ENCODE results near the gene CA4.

Gene CA4

DNA sequence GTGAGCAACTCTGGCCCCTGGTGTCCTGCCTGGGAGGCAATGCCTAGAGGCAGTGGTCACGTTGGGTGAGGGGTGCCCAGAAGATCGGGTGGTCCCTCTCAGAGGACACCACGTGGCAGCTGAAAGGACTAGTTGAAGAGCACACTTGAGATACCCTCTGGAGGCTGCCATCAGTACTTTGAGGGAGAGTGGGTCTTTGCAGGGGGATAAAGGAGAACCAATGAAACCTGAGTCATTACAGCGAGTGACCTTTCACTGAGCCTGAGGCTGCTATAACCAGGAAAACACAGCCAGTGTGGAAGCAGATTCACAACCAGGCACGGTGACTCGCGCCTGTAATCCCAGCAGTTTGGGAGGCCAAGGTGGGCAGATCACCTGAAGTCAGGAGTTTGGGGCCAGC, 18.9 kb downstream of the CA4 start:
- H3K27me3 ChIP-seq = no peaks in the 10 kb centered on the region
- TF ChIP-seq, protein P1, sequence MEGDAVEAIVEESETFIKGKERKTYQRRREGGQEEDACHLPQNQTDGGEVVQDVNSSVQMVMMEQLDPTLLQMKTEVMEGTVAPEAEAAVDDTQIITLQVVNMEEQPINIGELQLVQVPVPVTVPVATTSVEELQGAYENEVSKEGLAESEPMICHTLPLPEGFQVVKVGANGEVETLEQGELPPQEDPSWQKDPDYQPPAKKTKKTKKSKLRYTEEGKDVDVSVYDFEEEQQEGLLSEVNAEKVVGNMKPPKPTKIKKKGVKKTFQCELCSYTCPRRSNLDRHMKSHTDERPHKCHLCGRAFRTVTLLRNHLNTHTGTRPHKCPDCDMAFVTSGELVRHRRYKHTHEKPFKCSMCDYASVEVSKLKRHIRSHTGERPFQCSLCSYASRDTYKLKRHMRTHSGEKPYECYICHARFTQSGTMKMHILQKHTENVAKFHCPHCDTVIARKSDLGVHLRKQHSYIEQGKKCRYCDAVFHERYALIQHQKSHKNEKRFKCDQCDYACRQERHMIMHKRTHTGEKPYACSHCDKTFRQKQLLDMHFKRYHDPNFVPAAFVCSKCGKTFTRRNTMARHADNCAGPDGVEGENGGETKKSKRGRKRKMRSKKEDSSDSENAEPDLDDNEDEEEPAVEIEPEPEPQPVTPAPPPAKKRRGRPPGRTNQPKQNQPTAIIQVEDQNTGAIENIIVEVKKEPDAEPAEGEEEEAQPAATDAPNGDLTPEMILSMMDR (IDR thresholded peaks at IDR 0.05) = no peak
- peaks cover 50 to 61% of the 10 kb centered on the region in 2 experiments for H3K4me1 ChIP-seq (ENCODE audit: control insufficient read depth in 1 of 2, insufficient read depth in 1 of 2, low read depth in 1 of 2, low read length in 1 of 2)
- no peaks in the 10 kb centered on the region for H3K9me3 ChIP-seq
- H3K36me3 ChIP-seq = no peaks in the 10 kb centered on the region
- peak overlapping the region; percentile 41 for H3K27ac ChIP-seq
- no peak overlapping the region for H3K4me3 ChIP-seq (ENCODE audit: low read depth in 1 of 2, low read length in 1 of 2)

DNA sequence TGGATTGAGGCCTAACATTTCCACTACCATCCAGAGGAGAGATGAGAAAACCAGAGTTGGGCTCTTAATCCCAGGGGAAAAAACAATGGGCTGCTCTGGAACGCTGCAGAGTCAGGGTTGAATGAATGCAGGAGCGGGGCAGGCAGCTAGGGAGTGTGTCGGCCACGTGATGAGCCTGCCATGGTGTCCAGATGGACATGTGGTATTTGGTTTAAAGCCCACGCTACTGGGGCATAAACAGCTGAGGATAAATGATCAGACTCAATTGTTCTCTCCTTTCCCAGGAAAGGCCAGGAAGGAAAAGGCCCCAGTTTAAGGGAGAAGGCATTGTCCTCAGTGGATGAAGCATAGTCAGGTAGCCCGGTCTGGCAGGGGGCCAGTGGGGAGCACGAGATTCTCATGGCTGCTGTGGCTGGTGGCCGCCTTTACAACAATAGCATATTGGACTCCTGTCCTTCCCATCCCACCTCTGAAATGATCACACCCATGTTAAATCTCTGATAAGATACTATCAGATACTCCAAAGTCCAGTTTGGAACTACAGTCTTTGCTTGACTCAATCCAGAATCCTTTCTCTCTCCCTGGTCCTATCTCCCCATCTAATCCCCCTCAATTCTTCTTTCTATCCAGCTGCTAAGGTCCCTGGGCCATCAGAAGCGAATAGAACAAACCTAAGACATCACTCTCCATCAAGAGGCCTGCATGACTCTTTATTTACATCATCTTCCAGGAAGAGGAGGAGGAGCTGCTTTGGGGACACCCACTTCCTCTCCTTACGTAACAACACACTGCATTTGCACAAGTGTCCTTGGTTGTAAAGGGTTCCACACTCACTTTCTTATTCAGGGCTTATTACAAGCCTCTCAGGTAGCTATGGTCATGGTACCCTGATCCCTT, 20.4 kb downstream of the CA4 start:
- TF ChIP-seq, protein P1 (IDR thresholded peaks at IDR 0.05) = no peak
- Histone ChIP-seq H3K4me1 (ENCODE audit: control insufficient read depth in 1 of 2, insufficient read depth in 1 of 2, low read depth in 1 of 2, low read length in 1 of 2) (peaks cover 50 to 60% of the 10 kb centered on the region in 2 experiments), H3K27me3 (no peaks in the 10 kb centered on the region), H3K27ac (peak overlapping the region; percentile 92), H3K4me3 (ENCODE audit: low read depth in 1 of 2, low read length in 1 of 2) (peak overlapping the region; percentile 29 to 30), H3K36me3 (peaks cover 5% of the 10 kb centered on the region), H3K9me3 (no peaks in the 10 kb centered on the region)

DNA sequence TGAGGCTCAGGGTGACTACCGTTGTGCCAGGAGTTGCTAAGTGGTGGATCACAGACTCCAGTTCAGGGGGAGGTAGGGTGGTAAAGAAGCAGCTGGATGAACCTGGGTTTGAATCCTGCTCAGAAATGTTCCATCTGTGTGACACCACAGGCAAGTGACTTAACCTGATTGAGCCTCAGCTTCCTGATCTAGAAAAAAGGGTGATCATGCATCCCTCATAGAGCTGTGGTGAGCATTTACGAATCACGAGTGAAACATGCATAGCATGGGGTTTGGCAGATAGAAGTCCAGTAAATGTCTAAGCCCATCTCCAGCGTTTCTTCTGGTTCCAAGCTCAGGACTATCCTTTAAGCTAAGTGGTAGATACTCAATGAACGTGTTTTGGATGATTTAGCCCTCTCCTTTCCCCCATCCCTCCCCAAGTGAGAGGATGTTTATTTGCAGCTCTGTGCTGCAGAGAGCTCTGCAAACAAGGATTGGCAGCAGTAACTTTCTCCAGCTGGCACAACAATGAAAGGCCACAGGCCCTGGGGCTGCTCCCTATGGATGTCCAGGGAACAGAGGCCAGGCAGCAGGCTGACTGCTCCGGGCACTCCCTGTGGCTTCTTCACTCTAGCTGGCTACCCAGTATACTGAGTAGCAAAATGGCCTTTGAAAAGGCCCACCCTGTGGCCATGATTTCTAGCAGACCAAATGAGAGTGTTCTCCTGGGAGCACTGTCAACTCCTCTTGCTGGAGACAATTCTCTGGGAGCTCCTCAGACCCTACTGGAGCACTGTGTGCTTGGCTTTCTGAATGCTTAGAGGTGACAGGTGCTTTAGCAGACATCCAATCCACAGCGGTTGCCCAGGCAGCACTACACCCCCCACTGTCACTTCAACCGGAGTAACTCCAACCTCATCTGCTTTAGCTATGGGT, 21.3 kb downstream of the CA4 start:
- Histone ChIP-seq H3K4me3 (ENCODE audit: low read depth in 1 of 2, low read length in 1 of 2) (peak overlapping the region; percentile 29 to 30), H3K9me3 (no peaks in the 10 kb centered on the region), H3K27me3 (no peaks in the 10 kb centered on the region), H3K4me1 (ENCODE audit: control insufficient read depth in 1 of 2, insufficient read depth in 1 of 2, low read depth in 1 of 2, low read length in 1 of 2) (peaks cover 50 to 56% of the 10 kb centered on the region in 2 experiments), H3K36me3 (peaks cover 9% of the 10 kb centered on the region), H3K27ac (peak overlapping the region; percentile 92)
- TF ChIP-seq, protein P1 (IDR thresholded peaks at IDR 0.05) = no peak

DNA sequence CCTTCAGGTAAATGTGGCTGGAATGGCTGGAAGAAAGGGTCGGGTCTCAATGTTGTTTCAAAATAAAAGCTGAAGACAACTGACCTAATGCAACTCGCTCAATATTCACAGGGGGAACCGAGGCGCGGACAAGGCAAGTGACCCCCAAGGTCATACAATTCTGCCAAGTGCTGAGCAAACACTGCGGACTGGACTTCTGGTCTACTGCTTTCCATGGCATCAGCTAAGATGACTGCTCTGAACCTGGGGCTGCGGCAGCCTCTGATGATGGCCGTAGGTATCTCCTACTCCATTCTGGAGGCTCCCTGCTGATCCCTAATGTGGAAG, 21.9 kb downstream of the CA4 start:
- no peak overlapping the region for H3K4me3 ChIP-seq (ENCODE audit: low read depth in 1 of 2, low read length in 1 of 2)
- no peaks in the 10 kb centered on the region for H3K27me3 ChIP-seq
- no peaks in the 10 kb centered on the region for H3K9me3 ChIP-seq
- H3K27ac ChIP-seq = peak overlapping the region; percentile 92
- peaks cover 50 to 54% of the 10 kb centered on the region in 2 experiments for H3K4me1 ChIP-seq (ENCODE audit: control insufficient read depth in 1 of 2, insufficient read depth in 1 of 2, low read depth in 1 of 2, low read length in 1 of 2)
- TF ChIP-seq, protein P1 (IDR thresholded peaks at IDR 0.05) = no peak
- H3K36me3 ChIP-seq = peaks cover 15% of the 10 kb centered on the region

DNA sequence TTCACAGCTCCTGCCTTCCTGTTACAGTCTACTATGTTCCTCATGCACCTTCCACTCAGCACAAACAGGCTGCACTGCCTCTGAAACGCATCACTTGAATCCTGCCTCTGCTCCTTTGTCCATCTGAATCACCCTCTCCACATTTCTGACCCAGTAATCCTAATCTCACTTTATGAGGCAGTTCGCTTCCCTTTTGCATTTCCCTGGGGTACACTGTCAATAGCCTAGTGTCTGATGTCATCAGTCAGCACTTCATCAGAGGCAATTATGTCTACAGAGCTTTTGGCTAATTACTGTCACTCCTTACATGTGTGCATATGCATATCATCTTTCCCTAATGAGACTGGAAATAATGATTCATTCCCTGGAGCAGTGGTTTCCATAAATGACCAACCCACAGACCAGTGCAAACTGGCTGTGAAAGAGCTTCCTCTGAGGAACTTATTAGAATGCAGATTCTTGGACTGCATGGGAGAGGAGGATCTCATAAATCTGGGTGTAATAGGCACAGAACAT, 23.6 kb downstream of the CA4 start:
- H3K27me3 ChIP-seq = no peaks in the 10 kb centered on the region
- H3K4me1 ChIP-seq (ENCODE audit: control insufficient read depth in 1 of 2, insufficient read depth in 1 of 2, low read depth in 1 of 2, low read length in 1 of 2) = peaks cover 53 to 60% of the 10 kb centered on the region in 2 experiments
- TF ChIP-seq, protein P1 (IDR thresholded peaks at IDR 0.05) = no peak
- H3K36me3 ChIP-seq = peaks cover 32% of the 10 kb centered on the region
- H3K9me3 ChIP-seq = no peaks in the 10 kb centered on the region
- no peak overlapping the region for H3K4me3 ChIP-seq (ENCODE audit: low read depth in 1 of 2, low read length in 1 of 2)
- H3K27ac ChIP-seq = peak overlapping the region; percentile 92

All from neutrophil (primary cell).